HG02885 (cell line): ENCODE data around the gene SYPL2.
A peak's percentile ranks its signal among the peaks of the same experiment; 100 is the strongest.
"Not testable (repeated sequence)": the region's sequence is repeated elsewhere in the genome, so short reads cannot be mapped to it uniquely, and the experiment has no call there.

Source experiments
- ATAC-seq: cut with Tn5 transposase; IDR thresholded peaks from one replicate; pipeline ENCODE4 v1.9.1; 2021; ENCODE audit warnings: mild to moderate bottlenecking; ENCODE audit not compliant: unreplicated experiment, poor library complexity

Gene SYPL2

GRCh38 chr1:109466452-109467300, at the start of gene SYPL2:
SYPL2 (plus strand) TSS chr1:109466546; CDS start chr1:109466844, 298 bp downstream.
- no peak for ATAC-seq

- no peak for ATAC-seq
These were observed 42.8 kb upstream of the SYPL2 start for GRCh38 chr1:109423498-109423897.

- ATAC-seq, result peak; percentile 29
These were observed 40.7 kb upstream of the SYPL2 start for GRCh38 chr1:109425391-109426280.

- peak; percentile 97 for ATAC-seq
These were observed 39.8 kb upstream of the SYPL2 start, which contains the start of gene PSMA5 for GRCh38 chr1:109426281-109427170. PSMA5 (minus strand) TSS chr1:109426448; CDS start chr1:109426330, 118 bp downstream.

- no peak for ATAC-seq
These were observed 39.2 kb upstream of the SYPL2 start for GRCh38 chr1:109427171-109427467.

- ATAC-seq, result no peak
These were observed 34.0 kb upstream of the SYPL2 start for GRCh38 chr1:109432336-109432735.

GRCh38 chr1:109433322-109433721, 33.0 kb upstream of the SYPL2 start:
- no peak for ATAC-seq

GRCh38 chr1:109434484-109434883, 31.9 kb upstream of the SYPL2 start:
- no peak for ATAC-seq

GRCh38 chr1:109438798-109439297, 27.5 kb upstream of the SYPL2 start:
- no peak for ATAC-seq

- ATAC-seq, result no peak
These were observed 25.3 kb upstream of the SYPL2 start for GRCh38 chr1:109441069-109441468.

GRCh38 chr1:109443476-109443875, 22.9 kb upstream of the SYPL2 start:
- ATAC-seq, result no peak

GRCh38 chr1:109444346-109444745, 22.0 kb upstream of the SYPL2 start:
- no peak for ATAC-seq

- ATAC-seq, result not testable (repeated sequence)
These were observed 20.2 kb upstream of the SYPL2 start for GRCh38 chr1:109445949-109446695.

GRCh38 chr1:109447524-109447923, 18.8 kb upstream of the SYPL2 start:
- ATAC-seq, result no peak

- no peak for ATAC-seq
These were observed 11.7 kb upstream of the SYPL2 start for GRCh38 chr1:109454497-109455133.

- ATAC-seq, result no peak
These were observed 8.5 kb upstream of the SYPL2 start for GRCh38 chr1:109457819-109458218.

GRCh38 chr1:109466125-109466451, 258 bp upstream of the SYPL2 start:
- no peak for ATAC-seq

- ATAC-seq, result no peak
These were observed 993 bp downstream of the SYPL2 start for GRCh38 chr1:109467301-109467777.

- no peak for ATAC-seq
These were observed 1.7 kb downstream of the SYPL2 start for GRCh38 chr1:109468061-109468460.
